Measurements from ENCODE around the gene SCGB1A1.

Gene SCGB1A1

DNA sequence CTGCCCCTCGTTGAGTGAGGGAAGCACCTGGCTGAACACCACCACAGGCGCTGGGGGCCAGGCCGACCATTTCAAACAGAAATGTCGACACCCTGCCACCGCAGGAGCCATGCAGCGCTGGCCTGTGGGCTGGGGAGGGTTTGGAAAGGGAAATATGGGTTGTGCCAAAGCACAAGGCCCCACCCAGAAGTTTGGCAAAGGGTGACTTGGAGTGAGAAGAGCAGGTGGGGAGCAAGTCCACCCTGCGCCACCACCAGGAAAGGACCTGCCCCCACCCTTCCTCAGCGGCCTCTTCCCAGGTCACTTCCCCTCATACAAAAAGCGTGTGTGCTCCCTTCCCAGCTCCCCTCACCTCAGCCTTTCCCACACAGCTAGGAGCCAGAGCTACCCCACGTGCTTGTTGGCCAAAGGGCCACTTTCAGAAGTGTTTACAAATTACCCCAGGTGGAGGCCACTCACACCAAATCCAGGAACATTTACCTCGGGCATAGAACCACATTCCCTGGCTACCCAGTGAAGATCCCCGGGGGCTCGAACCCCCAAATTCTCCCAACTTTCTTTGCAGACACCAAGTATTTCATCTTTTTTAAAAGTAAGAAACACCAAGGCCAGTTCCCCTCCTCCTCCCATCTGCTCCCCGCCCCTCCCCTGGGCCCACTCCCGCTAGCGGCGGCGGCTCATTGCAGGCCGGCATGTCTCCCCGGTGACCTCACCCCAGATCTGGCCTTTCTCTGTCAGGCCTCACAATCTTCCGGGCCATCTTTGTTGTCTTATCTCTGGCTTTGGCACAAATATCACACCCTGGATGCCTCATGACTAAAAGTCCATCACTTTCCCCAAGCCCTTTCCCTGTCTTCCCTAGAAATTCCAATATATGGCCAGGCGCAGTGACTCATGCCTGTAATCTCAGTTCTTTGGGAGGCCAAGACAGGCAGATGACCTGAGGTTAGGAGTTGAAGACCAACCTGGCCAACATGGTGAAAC is 20.5 kb upstream of the SCGB1A1 start:
- no peak for DNase-seq (ENCODE audit: extremely low read depth in 1 of 2, low read depth in 1 of 2)

DNA sequence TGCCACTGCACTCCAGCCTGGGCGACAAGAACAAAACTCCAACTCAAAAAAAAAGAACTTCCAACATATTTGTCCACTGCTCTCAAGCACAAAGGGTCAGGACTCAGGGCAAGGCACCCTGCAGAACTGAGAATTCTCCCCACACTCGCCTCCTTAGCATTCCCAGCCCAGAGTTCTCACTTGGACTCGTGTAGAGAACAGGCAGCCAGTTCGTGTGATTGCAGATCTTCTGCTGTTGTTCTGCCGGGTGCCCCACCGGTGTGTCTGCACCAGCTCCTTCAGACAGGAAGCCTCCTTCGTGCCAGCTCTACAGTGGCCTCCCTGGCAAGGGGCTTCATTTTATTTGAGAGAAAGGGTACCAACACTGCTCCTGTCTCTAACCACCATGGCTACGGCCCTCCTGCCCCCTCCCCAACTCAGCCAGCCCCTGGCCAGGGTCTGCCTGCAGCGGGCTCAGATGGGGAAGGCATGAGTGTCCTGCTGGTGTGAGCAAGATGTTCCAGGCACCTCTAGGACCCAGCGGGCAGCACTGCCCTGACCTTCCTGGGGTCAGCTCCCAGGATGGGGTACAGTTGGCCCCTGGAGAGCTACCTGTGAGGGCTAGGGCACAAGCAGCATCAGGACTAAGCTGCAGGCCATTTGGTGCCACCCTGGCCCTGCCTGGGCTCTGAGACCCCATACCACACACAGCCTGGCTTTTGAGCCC is 19.5 kb upstream of the SCGB1A1 start:
- DNase-seq (ENCODE audit: extremely low read depth in 1 of 2, low read depth in 1 of 2): no peak

DNA sequence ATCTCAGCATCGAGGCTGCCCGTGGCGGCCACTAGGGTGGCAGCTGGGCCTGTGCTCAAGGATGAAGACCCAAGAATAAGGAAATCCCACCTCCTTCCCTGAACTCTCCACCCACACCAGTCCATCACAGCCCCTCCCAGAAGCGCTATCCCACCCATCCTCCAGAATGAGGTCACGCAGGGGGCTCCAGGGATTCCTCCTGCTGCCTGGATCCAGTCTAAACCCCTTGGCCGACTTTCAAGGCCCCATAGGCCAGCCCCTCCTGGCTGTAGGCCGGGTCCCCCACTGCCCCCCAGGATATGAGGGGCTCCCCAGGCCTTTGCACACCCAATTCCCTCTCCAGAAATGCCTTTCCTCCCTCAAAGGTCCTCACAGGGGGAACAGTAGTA is 19.0 kb upstream of the SCGB1A1 start:
- no peak for DNase-seq (ENCODE audit: extremely low read depth in 1 of 2, low read depth in 1 of 2)

DNA sequence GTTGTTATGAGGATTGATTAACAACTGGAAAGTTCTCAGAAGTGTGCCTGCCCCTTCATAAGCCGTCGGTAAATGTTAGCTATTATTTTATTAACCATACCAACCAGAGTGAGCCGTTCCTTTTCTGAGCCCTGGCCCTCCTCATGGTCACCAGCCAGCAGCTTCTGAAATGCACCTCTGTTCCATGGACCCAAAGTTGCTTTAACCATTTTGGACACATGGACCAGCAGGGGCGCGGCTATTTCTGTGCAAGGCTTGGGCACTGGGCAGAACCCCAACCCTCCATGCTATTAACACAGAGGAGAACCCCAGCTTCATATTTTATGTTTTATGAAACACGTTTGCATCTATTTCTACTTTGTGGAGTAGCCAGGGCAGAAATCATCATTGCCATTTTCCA is 18.6 kb upstream of the SCGB1A1 start:
- no peak for DNase-seq (ENCODE audit: extremely low read depth in 1 of 2, low read depth in 1 of 2)

DNA sequence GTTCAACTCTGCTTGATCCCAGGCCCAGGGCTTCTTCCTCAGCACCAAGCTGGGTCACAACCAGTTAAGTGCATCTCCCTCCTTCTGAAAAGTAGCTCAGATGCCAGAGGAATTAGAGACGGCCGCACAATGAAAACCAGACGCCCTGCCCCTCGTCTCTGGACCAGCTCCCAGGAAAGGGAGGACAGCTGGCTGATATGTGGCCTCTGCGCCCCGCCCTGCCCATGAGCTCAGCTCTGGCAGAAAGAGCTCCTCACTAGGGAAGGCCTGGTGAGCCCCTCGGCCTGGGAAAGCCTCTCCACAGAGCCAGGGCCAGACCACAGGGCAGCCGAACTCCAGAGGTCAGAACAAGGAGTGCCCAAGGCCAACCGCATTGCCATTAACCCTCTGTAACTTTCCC is 18.1 kb upstream of the SCGB1A1 start:
- DNase-seq (ENCODE audit: extremely low read depth in 1 of 2, low read depth in 1 of 2): no peak

DNA sequence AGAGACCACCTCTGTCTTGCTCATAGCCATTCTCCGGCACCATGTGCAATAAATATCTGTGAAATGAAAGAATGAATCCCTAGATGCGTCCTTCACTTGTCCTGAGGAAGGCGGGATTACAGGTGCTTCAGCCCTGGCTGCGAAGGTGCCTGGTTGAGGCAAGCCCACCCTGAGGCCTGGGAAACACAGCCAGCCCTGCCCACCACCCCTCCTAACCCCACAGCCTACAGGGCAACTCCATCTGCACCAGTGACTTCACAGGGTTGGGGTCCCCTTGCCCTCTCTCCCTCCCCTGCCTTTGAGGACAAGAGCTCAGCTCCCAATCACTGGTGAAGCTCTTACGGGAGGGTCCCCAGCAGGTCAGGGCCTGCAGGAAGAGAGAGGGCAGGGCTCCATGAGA is 17.5 kb upstream of the SCGB1A1 start:
- DNase-seq (ENCODE audit: extremely low read depth in 1 of 2, low read depth in 1 of 2): no peak

DNA sequence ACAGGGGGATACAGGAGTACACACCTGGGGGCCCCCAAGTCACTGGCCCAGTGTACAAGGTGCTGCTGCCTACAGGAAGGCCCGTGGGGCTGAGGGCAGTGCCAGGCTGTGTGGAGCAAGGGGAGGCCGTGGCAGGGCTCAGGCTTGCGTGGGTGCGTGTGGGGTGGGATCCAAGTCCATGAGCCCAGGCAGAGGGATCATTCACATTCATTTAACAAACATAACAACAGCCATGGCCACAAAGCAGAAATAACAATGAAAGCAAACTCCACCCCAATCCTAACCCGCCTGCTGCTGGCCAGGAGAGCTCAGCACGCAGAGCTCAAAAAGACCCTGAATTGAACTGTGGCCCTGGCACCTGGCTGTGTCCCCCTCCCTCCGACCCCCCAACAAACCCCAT is 17.0 kb upstream of the SCGB1A1 start:
- DNase-seq (ENCODE audit: extremely low read depth in 1 of 2, low read depth in 1 of 2): no peak

DNA sequence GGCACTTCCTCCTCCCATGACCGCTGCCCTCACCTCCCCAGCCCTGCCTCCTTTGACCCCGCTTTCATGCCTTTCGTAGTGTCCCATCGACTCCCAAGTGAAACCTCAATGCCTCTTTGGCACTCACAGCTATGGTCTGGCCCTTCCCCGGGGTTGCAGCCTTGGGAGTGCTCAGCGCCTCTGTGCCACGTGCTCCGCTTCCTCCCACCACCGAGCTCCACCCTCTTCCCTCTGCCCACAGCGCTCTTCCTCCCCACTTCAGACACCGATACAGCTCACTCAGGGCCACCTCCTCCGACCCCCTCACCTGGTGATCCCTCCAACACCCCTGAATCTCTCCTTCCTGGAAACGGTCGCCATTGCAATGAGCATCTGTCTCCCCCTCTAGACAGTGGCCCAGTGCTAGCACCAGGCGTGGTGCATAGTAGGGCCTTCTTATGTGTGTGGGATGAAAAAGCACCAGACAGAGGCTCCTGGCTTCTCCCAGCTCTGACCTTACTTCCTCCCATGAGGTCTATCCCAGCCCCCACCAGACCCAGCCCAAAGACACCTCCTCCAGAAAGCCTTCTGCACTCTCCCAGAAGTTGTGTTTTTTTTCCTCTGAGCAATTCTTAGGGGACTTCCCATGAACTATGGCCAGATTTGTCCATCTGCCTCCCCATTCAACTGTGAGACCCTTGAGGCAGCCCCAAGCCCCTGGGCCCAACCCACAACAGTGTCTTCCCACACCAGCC is 16.4 kb upstream of the SCGB1A1 start:
- peak; percentile 10 to 37 for DNase-seq (ENCODE audit: extremely low read depth in 1 of 2, low read depth in 1 of 2)

DNA sequence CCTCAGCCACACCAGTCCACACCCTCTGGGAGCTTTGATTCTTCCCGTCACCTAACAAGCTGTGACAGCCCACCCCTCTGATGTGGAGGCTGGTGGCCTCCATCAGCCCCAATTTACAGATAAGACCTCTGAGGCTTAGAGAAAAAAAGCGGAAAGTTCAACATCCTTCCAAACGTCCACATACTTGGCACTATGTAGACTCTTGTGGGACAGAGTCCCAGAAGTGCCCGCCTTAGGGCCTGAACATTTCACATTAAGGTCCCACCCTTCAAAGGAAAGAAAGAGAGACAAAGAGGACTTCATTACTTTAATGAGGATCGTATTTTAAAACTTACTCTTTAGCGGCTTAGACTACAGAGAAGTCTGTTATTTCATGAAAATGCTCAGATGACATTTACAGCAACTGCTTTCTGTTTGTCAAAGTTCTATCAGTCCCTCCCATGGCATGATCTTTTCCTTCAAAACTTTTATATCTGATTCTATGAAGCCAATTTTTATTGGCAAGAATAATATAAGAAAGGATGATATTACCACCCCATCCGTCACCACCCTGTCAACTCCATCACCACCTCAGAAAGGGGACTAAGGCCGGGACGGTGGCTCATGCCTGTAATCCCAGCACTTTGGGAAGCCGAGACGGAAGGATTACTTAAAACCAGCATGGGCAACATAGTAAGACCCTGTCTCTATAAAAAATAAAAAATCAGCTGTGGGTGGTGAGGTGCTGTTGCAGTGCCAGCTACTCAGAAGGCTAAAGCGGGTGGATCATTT is 15.7 kb upstream of the SCGB1A1 start:
- DNase-seq (ENCODE audit: extremely low read depth in 1 of 2, low read depth in 1 of 2): no peak

DNA sequence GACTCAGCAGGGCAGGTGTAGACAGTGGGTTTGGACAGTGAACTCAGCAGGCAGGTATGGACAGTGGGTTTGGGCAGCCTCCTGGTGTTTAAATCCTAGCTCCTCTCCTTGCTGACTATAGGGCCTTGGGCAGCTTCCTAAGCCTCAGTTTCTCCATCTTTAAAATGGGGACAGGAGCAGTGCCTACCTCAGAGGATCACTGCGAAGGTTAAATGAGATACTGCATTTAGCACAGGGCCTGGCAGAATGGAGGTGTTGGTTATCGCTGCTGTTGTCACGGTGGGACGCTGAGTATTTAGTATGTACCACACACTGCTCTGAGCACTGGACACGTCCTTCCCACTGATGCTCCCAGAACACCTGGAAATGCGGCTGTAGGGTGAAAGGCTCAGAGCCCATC is 14.4 kb upstream of the SCGB1A1 start:
- DNase-seq (ENCODE audit: extremely low read depth in 1 of 2, low read depth in 1 of 2): no peak

DNA sequence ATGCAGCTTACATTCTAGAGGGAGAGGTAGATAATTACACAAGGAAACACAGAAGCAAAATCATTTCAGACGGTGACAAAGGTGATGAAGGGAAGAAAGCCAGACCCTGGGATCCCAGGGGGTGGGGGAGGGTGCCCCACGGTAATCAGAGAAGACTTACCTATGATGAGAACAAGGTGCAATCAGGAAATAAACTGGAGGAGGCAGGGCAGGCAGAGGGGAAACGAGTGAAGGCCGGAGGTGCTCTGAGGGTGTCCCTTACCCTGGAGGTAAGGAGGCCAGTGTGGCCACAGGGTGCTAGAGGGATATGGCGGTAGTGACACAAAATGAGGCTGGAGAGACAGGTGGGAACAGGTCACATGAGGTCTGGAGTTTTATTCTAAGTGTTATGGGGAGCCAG is 13.9 kb upstream of the SCGB1A1 start:
- DNase-seq (ENCODE audit: extremely low read depth in 1 of 2, low read depth in 1 of 2): no peak

DNA sequence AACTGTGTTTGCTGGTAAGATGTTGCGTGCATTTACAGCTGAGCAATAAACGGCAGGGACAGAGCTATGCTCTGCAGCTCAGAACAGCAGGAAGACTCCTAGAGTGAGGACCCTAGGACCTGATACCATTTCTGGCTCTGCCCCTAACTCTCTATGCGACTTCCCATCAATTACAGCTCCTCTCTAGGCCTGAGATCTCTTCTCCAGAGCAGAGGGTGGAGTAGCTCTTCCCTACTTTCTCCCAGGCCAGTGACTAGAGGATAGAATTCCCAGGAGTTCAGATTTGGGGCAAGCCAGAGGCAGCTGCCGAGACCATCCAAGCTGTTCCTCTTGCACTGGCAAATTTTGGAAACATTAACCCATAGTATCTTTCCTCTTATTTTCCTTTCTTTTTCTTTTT is 12.8 kb upstream of the SCGB1A1 start:
- DNase-seq (ENCODE audit: extremely low read depth in 1 of 2, low read depth in 1 of 2): no peak

DNA sequence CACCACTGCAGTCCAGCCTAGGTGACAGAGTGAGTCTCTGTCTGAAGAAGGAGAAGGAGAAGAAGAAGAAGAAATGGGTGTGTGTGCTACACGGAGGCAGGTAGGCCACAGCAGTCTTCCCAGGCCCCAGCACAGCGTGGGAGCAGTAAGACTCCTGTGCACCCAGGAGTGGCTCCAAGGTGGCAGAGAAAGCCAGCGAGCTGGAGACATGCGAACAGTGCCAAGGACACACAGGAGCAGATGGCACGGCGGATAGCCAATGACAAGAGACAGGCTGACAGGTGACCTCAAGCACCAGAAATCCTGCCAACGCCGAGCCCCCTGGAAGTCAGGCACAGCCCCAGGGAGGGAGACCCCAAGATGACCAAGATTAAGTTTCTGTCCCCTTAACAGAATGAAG is 9.0 kb upstream of the SCGB1A1 start:
- no peak for DNase-seq (ENCODE audit: extremely low read depth in 1 of 2, low read depth in 1 of 2)

DNA sequence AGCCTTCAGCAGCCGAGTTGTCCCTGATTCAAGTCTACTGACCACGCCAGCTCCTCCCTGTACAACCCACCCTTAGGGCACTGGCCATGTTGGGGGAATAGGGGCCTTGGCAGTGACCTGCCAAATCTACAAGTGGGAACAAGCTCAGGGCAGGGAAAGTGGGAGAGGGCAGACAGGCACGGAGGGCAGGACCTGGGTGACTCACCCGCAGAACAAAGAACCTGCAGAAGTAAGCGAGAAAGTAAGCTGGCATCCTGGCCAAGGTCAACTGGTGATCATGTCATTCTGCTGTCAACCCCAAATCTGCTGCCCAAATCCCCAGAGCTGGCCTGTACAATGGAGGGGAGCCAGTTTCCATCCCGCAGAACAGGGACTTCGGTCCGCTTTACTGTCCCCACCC is 7.9 kb upstream of the SCGB1A1 start:
- no peak for DNase-seq (ENCODE audit: extremely low read depth in 1 of 2, low read depth in 1 of 2)

DNA sequence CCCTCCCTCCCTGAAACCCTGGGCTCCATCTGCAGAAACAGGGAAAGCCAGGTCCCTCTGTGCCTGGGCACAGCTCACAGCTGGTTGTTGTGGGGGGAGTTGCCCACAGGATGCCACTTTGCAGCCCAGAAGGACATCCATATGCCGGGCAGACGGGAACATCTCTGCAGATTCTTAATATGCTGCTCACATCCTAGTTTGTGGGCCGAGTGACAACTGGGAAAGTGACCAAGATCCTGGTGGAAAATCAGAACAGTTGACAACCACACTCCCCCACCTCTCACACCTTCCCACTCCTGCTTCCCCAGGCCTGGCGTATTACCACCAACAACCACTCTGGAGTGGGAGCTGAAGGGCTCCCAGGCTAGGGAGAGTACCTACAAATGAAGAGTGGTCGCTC is 7.3 kb upstream of the SCGB1A1 start:
- DNase-seq (ENCODE audit: extremely low read depth in 1 of 2, low read depth in 1 of 2): no peak

DNA sequence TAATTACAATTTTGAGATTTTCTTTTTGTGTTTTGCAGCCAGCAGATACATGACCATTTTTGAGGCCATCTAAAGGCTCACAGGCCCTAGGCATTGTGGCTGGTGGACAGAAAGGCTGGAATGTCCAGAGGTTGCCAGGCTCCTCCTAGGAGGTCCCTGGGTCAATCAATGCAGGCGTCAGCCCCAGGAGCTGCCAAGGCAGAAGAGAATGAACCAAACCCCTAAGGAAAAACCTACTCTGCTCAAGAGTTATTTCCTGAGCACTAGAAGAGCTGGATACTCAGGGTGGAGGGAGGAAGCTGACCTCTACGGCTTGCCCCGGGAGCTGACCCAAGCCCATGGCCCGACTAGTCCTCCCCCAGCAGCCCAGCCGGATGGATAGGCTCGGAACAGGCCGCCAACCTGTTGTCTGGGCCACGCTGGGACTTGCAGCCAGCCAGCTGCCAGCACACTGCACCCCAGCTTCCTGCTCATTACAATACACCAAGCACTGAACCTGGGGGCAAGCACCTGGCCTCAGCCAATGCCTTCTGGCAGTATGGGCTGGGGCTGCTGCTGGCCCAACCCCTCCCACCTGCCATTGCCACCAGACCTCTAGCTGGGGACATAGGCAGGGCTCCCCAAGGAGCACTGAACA is 5.7 kb upstream of the SCGB1A1 start:
- no peak for DNase-seq (ENCODE audit: extremely low read depth in 1 of 2, low read depth in 1 of 2)

DNA sequence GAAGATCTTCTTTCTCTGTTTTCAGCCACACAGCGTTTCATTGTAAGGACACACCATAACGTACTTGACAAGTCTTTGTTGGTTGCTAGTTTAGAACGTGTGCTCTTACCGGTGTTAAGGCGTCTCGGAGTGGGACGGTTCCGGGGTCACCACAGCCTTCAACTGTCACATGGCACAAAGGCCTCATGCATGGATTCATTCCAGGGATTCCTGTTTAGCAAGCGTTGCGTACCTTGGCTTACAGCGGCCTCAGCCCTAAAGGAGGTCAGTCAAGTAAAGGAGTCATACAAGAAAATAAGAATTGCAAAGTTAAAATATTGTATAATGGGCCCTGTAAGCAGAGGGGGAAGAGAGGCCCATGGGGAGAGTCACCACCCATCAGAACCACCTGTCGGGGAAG is 2.2 kb upstream of the SCGB1A1 start:
- no peak for DNase-seq (ENCODE audit: extremely low read depth in 1 of 2, low read depth in 1 of 2)

DNA sequence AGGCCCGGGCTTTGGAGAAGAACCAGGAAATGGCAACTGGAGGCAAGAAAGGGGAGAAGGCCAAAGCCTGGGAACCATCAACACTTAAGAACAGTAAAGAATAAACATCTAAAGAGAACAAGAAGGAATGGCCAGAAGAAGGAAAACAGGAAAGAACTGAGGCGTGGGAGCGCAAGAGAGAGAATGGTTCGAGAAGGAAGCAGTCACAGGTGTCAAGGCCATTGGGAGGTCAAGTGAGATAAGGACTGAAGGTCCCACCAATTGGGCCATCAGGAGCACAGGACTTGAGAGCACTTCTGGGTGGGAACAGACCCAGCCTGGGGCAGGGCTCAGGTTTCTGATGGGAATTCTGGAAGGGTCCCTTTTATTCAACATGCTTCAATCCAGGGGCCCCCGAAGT is 697 bp upstream of the SCGB1A1 start:
- DNase-seq (ENCODE audit: extremely low read depth in 1 of 2, low read depth in 1 of 2): no peak

DNA sequence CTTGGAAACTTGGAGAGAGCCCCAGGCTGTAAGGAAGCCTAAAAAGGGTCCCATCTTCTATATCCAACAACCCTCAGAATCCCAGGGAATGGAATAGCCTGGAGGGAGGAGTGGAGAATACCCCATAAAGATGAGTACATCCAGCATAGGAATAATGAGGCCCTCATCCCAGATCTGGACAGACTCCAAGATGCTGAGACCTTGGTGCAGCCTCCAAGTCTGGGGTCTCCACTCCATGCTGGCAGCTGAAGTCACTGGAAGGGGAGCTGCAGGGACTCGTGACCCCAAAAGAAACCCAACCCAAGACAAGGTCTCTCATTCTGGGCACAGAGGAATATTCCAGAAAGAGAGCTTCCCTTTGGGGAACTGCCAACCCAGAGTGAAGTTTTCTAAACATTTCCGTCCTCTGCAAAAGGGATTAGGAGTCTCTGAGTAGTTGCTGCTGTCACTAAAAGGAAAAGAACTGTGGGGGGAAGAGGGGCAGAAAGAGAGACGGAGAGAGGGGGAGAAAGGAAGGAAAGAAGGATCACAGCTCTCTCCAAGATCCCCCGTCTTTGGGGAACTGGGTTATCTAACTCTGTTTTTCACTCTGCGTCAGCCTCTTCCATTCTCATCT is 589 bp downstream of the SCGB1A1 start:
- no peak for DNase-seq (ENCODE audit: extremely low read depth in 1 of 2, low read depth in 1 of 2)

DNA sequence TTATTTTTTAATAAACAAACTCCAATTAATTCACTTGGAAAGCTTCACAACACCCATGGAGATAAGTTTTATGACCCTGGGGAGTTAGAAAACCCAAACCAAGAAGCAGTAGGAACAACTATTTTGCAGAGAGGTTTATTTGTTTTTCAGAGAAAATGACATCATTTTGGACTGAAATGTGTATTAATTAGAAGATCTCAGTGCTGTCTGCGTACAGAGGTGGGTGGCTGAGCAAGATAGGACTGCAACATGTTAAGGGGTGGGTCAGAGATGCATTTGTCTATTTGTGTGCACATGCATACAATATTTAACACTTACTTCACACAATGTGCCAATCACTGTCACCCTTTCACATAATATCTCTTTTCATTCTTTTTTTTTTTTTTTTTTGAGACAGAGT is 1.1 kb downstream of the SCGB1A1 start:
- DNase-seq (ENCODE audit: extremely low read depth in 1 of 2, low read depth in 1 of 2): no peak

Data from stimulated activated CD8-positive, alpha-beta memory T cell treated with anti-CD3 and anti-CD28 coated beads, Interleukin-7, amount 100 ng/mL, for 48 hours (primary cell).